BJ (cell line): ENCODE results near the gene DNAH8. TPM values are rescaled to one million over a fixed set of nuclear protein-coding genes. Genes with fewer than 3 reads are reported as not detected.

Experiments
- CTCF ChIA-PET: fragments of 350-600 bp; formaldehyde crosslinking; extraction: SDS; loops from one replicate; lab custom pipeline; 2021; ENCODE audit warnings: antibody characterized with exemption, inconsistent platforms; lab: Yijun Ruan, JAX
- POLR2A ChIA-PET: fragments of 300-600 bp; sonication (Branson Sonifier 250); formaldehyde crosslinking; extraction: SDS; loops from one replicate; lab custom pipeline; 2021; ENCODE audit warnings: antibody characterized with exemption; lab: Charles Lee
- DNase-seq: peaks from one replicate; pipeline ENCODE4 v3.0.0-alpha.2; 2011; ENCODE audit warnings: low read depth
- H3K27me3 ChIP-seq: 2 replicates; pipeline ENCODE4 v1.6.0; 2011; ENCODE audit warnings: low read length; ENCODE audit not compliant: control insufficient read depth, insufficient read depth
- H3K36me3 ChIP-seq: 2 replicates; pipeline ENCODE4 v1.5.1; 2011; ENCODE audit warnings: low read length; ENCODE audit not compliant: control insufficient read depth, insufficient read depth
- H3K4me3 ChIP-seq: 2 replicates; pipeline ENCODE4 v1.5.1; 2011; ENCODE audit warnings: low read depth, mild to moderate bottlenecking, control low read depth, low read length
- polyA plus RNA-seq: library from polyadenylated mRNA; depleted of rRNA; stranded (reverse); fragments of >200 nt; gene quantifications from 2 replicates; pipeline ENCODE4 v1.2.3, GENCODE V29; 2011
- TF ChIP-seq, protein P1 (sequence below): IDR thresholded peaks from 2 replicates; pipeline ENCODE4 v1.5.1; 2011; ENCODE audit warnings: low read depth, mild to moderate bottlenecking, control low read depth, inconsistent platforms, low read length, moderate library complexity; ENCODE audit not compliant: insufficient read depth

The DNAH8 gene
- polyA plus RNA-seq, 1 experiment, result not detected

DNA sequence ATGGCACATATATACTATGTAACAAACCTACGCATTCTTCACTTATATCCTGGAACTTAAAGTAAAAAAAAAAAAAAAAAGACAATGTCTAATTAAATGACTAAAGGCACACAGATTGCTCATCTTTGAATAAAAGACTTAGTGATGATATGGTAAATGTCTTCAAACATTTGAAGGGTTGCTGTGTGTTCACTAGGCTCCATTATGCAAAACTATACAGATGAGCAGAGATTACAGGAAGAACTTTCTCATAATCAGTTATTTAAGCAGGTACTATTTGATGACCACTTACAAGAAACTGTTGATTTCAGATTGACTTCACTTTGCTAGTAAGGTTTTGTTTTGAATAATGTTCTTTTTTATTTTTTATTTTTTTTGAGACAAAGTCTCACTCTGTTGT is 34.4 kb downstream of the DNAH8 start:
- DNase-seq, result no peak
- TF ChIP-seq, protein P1, sequence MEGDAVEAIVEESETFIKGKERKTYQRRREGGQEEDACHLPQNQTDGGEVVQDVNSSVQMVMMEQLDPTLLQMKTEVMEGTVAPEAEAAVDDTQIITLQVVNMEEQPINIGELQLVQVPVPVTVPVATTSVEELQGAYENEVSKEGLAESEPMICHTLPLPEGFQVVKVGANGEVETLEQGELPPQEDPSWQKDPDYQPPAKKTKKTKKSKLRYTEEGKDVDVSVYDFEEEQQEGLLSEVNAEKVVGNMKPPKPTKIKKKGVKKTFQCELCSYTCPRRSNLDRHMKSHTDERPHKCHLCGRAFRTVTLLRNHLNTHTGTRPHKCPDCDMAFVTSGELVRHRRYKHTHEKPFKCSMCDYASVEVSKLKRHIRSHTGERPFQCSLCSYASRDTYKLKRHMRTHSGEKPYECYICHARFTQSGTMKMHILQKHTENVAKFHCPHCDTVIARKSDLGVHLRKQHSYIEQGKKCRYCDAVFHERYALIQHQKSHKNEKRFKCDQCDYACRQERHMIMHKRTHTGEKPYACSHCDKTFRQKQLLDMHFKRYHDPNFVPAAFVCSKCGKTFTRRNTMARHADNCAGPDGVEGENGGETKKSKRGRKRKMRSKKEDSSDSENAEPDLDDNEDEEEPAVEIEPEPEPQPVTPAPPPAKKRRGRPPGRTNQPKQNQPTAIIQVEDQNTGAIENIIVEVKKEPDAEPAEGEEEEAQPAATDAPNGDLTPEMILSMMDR, result no peak
- Histone ChIP-seq H3K4me3 (no peak overlapping the region), H3K36me3 (no peaks in the 10 kb centered on the region), H3K27me3 (no peaks in the 10 kb centered on the region)
- ChIA-PET CTCF (interaction anchor here (1.3 kb wide), 1 partner anchor 10 kb away, joined by 4 read pairs; no protein-coding TSS in a partner anchor), POLR2A (no interaction called here)

DNA sequence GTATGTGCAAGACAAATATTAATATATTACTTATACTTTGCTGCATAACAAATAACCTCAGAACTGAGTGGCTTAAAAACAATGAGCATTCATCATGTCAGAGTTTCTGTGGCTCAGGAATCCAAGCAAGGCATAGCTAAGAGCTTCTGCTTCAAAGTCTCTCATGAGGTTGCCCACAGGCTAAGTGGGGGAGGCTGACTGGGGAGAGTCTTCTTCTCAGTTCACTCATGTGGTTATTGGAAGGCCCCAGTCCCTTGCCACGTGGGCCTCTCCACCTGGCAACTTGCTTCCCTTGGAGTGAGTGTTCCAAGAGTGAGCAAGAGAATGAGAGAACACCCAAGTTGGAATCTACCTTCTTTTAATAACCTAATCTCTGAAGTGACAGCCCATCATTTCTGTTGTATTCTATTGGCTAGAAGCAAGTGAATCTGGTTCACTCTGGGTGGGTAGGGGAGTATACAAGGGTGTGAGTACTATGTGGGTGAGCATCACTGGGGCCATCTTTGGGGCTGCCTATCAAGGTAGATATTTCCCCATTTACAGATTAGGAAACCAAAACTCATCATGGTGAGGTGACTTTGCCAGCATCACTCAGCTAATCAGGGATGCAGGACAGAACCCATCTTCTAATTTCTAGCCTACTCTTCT is 36.0 kb downstream of the DNAH8 start:
- POLR2A ChIA-PET, result no interaction called here
- H3K36me3 ChIP-seq, result no peaks in the 10 kb centered on the region
- H3K27me3 ChIP-seq, result no peaks in the 10 kb centered on the region
- TF ChIP-seq, protein P1, result no peak
- CTCF ChIA-PET, result no interaction called here
- no peak for DNase-seq
- no peak overlapping the region for H3K4me3 ChIP-seq

DNA sequence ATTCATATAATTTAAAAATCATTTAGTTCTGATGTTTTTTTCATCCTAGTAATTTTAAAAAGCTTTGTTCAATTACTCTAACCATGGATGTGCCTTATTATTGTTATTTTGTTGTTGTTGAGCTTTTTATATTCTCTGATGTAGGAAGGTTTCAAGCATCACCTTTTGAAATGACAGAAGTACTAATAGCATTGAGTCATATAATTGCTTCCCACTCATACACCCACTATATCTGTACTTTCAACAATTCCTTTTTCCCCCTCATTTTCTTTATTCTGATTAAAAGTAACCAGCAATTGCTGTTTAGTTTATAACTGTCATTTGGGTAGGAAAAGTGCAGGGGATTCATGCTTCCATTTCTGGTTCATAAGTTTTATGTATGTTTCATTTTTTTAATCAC is 38.6 kb downstream of the DNAH8 start:
- H3K27me3 ChIP-seq, result no peaks in the 10 kb centered on the region
- POLR2A ChIA-PET, result no interaction called here
- no peak for DNase-seq
- CTCF ChIA-PET, result no interaction called here
- no peaks in the 10 kb centered on the region for H3K36me3 ChIP-seq
- H3K4me3 ChIP-seq, result no peak overlapping the region
- TF ChIP-seq, protein P1, result no peak

- ChIA-PET CTCF (no interaction called here), POLR2A (no interaction called here)
- H3K27me3 ChIP-seq, result no peaks in the 10 kb centered on the region
- H3K36me3 ChIP-seq, result no peaks in the 10 kb centered on the region
- TF ChIP-seq, protein P1, result no peak
- H3K4me3 ChIP-seq, result no peak overlapping the region
- no peak for DNase-seq
Measured at GRCh38 chr6:38755207-38755606, 40.1 kb downstream of the DNAH8 start.

DNA sequence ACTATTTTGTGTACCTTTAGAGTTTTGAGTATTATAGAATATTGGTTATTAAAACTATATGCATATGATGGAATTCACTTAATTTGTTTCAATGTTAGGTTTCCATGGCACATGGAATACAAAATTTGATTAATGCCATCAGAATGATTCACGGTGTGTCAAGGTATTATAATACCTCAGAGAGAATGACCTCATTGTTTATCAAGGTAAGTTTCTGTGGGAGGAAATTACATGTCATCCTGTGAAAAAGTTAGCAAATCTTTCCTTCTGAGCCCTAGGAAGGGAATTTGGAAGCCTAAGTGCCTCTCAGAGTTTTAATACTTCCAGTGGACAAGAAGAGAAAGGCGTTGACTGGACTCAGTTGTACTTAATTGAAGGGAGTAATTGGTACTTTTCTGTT is 40.8 kb downstream of the DNAH8 start:
- no peak for DNase-seq
- Histone ChIP-seq H3K36me3 (no peaks in the 10 kb centered on the region), H3K4me3 (no peak overlapping the region), H3K27me3 (no peaks in the 10 kb centered on the region)
- ChIA-PET CTCF (no interaction called here), POLR2A (no interaction called here)
- TF ChIP-seq, protein P1, result no peak
